Transverse colon (tissue), 4 donors: Measurements from ENCODE around the gene SLC25A1.

ENCODE experiments used
- CTCF ChIP-seq, 5 experiments: fragments of 200-600 bp in 3 of 5; fragments of 450-650 bp in 2 of 5; sonication (generic) in 3 of 5; IDR thresholded peaks; 1 replicate in 2 of 5; 2 replicates in 3 of 5; pipeline ENCODE4 v1.5.1; 2016 to 2017; ENCODE audit warnings: antibody characterized with exemption in 5 of 5, inconsistent platforms in 3 of 5, mild to moderate bottlenecking in 2 of 5, moderate library complexity in 1 of 5
- EP300 ChIP-seq: sonication (generic); formaldehyde crosslinking; IDR thresholded peaks from one replicate; pipeline ENCODE4 v1.6.1; 2017; ENCODE audit warnings: antibody characterized with exemption, low read depth
- POLR2A ChIP-seq: fragments of 450-650 bp; IDR thresholded peaks from one replicate; pipeline ENCODE4 v1.6.1; 2016; ENCODE audit warnings: antibody characterized with exemption, mild to moderate bottlenecking, moderate library complexity
- POLR2AphosphoS5 ChIP-seq, 3 donors: sonication (generic); formaldehyde crosslinking; IDR thresholded peaks; one replicate each; pipeline ENCODE4 v1.6.1; 2016; ENCODE audit warnings: antibody characterized with exemption in 3 of 3

DNA sequence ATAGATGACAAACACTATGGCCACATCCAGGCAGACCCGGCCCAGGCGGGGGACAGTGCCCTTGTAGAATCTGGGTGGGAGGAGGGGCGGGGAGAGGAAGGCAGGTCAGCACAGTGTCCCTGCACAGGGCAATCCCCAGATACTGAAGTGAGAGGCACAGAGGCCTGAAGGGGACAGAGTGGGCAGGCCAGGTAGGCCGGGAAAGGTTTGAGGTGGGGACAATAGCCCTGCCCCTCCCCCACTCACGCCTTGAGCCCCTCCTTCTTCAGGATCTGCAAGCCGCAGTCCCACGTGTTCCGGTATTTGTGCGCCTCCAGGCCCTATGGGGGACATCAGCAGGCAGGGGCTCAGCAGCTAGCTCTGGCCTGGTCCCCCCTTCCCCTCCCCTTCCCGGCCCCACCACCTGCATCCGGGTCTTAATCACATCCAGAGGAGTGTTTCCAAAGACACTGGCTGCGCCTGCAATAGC, 2.3 kb downstream of the SLC25A1 start:
- TF ChIP-seq CTCF (IDR thresholded peaks at IDR 0.05) (no peak), POLR2AphosphoS5 (IDR thresholded peaks at IDR 0.05) (no peak), POLR2A (no peak), EP300 (no peak)
